Stimulated activated CD4-positive, alpha-beta T cell treated with anti-CD3 and anti-CD28 coated beads, Interleukin-2, amount 100 ng/mL, for 48 hours (primary cell): ENCODE measurements around the gene SPINK1.
"Not testable (repeated sequence)": the region's sequence is repeated elsewhere in the genome, so short reads cannot be mapped to it uniquely, and the experiment has no call there.

ENCODE experiments used
- DNase-seq, 2 donors: peaks; one replicate each; pipeline ENCODE4 v3.0.0-alpha.2; 2020

SPINK1 gene

DNA sequence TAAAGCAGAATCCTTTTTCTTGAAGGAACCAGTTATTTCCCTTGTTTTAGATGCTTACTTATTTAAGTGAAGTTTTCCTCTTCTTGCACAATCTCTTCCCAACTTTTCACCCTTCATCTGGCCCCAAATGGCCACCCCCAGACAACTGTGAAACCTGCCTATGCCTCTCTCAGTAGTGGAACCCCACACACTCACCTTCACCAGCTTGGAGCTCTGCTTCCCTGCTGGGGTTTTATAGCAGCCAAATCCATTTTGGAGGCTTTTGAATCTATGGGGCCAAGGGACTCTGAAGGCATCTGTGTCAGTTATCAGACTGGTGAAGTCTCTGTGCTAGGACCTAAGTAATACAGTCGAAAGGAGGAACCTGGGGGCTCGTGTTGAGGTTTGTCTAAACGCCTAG is 22.9 kb upstream of the SPINK1 start:
- DNase-seq, result no peak

DNA sequence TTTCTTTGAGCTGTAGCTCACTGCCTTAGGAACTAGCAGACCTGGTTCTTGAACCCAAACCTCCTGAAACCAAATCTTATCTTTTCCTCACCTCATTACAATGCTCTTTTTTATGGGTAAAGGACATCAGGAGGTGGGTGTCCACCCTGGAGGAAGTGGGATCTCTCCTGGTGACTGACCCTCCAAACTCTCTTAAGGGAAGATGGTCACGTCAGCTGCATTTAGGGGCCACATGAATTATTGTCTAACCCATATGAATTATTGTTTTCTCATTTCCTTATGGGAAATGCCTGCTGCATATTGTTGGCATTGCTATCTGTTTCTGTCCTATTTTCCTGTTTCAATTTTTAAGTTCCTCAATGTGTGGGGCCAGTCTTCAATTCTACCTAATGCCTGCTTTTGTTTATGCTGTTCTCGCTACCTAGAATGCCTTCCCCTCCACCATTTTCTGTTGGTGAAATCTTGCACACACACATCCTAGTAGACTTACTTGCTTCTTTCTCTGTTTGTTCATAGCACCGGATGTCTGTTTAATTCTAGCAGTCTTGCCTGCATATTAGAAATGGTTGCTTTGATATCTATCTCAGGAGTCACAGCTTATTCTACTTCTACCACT is 22.0 kb upstream of the SPINK1 start:
- no peak for DNase-seq

DNA sequence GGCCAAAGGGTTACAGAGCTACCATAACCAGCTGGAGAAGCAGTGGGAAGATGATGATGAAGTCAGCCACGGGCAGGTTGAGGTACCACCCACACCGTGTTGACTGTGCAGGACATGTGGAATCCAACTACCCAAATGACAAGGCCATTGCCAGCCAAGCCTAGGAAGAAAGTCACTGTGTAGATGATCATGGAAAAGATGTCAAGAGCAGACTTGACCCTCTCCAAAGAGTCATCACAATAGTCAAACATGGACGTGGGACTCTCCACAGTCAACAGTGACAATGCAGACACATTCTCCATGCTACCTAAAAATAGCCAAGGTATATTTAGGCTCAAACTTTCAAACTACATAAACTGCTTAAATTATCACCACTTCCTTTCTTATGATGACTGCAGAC is 20.9 kb upstream of the SPINK1 start:
- no peak for DNase-seq

DNA sequence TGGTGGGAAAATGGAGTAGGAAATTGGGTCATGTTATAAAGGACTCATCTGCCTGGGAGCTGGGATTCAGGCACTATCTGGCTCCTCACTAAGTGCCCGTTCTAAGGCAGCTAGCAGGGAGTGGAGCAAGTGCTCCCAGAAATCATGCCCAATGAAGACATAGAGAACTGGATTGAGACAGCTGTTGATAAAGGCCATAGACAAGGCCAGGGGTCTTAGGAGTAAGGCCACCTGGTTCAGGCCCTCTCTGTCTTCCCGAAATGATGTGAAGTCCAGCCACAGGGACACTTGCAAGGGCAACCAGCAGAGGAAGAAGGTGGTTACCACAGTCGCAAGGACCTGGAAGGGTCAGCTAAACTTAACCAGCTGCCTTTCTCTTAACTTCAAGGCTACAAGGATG is 20.1 kb upstream of the SPINK1 start:
- no peak for DNase-seq

DNA sequence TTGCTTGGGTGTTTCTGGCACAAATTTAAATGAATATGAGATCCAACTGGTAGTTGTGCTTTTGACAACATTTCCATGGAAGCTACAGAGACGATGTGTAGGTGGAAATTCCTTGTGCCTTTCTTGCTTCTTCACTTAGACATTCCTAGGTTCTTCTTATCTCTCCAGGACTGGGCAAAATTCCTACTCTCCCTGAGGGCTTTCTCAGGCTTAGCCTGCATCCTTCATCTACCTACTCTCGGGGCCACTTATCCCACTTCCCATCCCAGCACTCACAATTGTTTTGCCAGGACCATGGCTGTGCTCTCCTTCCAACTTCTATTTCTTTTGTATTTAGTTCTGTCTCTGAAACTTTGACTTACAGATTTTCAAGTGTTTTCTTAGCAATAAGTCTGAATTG is 17.8 kb upstream of the SPINK1 start:
- no peak for DNase-seq

DNA sequence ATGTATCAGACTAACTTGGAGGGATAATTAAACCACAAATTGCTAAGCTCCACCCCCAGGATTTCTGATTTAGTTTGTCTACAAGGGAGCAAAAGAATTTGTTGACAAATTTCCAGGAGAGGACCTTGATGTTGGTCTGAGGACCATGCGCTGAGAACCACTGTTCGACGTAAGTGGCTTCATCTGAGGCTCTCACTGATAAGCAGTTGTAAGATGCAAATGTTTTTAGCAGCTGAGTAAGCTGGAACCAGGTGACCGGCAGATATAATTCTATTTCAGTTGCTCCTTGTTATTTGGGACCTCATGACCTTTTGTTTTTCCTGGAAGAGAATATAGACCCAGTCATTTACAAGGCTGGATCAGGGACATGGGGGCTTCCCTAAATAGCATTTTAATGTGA is 14.1 kb upstream of the SPINK1 start:
- no peak for DNase-seq

DNA sequence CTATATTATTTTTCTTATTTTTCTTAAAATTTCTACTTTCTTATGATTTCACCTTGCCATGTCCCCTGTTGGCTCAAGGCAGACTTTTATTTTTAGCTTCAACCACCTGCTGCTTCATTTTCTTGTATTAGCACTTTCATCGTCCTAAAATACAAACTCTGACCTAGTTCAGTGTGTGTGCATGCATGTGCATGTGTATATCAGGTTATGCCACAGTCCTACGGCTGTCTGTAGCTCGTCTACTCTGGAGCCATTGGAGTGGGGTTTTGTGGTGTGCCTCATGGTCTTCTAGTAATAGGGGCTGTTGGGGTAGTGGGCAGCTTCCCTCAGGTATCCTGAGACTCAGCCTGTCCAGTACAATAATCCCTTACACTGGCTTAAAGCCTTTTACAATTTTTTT is 13.4 kb upstream of the SPINK1 start:
- no peak for DNase-seq

DNA sequence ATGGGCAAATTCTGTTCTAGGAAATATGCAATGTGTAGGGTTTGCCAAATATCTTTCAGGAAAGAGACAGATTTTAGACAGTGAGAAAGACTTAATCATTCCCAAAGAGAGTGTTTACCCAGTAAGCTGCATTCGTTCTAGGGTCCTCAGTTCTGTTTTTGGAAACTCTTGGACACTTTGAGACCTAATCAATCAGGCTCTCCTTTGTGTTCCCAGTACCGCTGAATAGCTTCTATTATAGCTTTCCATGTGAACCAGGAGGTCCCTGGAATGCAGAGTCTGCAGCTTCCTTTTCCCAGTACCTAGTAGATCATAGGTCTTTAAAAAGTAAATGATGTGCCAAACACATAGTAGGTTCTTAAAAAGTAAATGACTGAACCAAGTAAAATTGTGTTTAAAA is 11.4 kb upstream of the SPINK1 start:
- DNase-seq, result no peak

DNA sequence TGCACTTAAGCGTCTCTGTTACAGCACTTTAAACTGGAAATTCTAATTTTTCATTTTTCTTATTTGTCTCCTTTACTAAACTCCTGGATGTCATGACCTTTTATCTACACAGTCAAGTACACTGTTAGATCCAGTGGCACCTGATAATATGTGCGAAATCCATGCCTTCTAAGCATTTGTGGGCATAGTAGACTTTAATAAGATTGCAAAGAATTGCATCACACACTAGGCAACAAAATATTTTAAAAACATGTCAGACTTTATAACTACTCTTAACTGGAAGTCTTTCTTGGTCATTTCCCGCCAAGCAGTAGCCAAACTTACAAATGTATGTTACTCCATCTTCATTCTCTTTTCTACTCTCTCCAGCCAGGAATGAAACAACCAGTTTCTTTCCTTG is 5.0 kb upstream of the SPINK1 start:
- no peak for DNase-seq

DNA sequence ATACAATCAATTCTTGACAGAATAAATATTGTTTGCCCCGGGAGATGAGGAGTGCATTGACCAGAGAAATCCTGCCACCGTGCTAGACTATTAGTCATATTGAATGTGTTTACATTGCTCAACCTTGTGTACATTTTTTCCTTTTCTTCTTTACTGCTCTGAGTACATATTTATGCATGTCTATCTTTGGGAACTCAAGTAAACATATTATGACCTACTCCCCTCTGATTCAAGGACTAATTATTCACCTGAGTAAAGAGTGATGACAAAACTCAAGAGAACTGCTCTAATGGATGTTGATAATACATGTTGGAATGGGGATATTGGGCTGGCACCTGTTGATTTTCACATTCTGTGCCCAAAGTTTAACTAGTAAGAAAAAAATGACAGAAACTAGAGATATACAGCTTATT is 3.9 kb upstream of the SPINK1 start:
- no peak for DNase-seq

DNA sequence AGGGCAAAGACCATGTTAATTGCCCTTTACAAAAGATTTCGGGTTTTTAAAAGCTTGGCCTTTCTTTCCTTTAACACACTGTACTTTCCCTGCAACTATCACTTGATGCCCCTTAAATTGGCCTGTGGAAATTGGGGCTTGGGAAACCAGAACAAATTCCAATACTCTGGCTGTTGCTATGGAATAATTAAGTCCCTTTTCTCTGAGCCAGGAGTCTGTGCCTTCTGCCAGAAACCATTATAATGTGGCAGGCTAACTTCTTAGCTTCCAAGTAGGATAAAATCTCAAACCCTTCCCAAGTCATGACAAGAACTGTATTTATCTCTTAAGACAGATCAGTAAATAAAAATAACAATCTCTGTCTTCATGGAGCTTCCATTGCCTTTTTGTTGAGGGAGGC is 1.1 kb upstream of the SPINK1 start:
- DNase-seq, result no peak

DNA sequence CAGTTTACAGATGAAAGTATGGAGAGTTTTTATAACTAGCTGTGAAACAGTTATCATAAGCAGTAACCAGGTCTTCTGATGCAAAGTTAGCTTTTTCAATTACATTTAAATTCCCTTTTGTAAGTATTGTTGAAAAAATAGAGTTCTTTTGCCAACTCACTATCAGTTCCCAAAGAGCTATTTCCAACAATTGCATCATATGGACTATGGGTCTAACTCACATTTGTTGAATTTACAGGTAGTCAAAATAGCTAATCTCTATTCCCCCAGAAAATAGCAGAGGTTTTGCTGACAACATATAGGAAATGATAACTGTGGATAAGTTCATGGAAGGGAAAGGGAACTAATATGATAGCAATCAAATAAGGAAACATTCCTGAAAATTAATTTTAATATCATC is 1.4 kb downstream of the SPINK1 start:
- no peak for DNase-seq

DNA sequence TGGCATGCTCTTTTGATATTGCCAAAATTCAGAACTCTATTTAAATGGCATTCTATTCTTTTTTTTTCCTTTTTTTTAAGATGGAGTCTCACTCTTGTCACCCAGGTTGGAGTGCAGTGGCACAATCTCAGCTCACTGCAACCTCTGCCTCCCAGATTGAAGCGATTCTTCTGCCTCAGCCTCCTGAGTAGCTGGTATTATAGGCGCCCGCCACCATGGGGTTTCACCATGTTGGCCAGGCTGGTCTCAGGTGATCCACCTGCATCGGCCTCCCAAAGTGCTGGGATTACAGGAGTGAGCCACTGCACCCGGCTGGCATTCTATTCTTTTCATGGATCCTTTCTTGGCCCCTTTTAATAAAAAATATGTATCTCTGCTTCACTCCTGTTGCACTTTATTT is 4.5 kb downstream of the SPINK1 start:
- not testable (repeated sequence) for DNase-seq

DNA sequence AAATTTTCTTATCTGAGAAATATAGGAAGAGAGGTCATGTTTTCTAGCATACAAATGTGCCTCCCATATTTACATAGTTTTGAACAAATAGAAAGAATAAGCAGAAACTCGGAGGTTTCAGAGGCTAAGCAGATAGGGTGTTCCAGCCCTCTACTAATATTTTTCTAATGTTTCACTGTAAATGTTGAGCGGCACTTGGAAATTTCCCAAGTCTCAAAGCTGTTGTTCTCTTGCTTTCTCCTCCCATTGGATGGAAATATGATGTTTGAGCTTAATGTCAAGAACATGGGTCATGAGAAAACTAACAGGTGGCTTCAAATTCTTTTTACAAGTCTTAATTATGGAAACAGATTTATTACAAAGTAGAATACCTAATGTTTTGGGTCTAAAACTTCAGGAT is 5.1 kb downstream of the SPINK1 start:
- no peak for DNase-seq

DNA sequence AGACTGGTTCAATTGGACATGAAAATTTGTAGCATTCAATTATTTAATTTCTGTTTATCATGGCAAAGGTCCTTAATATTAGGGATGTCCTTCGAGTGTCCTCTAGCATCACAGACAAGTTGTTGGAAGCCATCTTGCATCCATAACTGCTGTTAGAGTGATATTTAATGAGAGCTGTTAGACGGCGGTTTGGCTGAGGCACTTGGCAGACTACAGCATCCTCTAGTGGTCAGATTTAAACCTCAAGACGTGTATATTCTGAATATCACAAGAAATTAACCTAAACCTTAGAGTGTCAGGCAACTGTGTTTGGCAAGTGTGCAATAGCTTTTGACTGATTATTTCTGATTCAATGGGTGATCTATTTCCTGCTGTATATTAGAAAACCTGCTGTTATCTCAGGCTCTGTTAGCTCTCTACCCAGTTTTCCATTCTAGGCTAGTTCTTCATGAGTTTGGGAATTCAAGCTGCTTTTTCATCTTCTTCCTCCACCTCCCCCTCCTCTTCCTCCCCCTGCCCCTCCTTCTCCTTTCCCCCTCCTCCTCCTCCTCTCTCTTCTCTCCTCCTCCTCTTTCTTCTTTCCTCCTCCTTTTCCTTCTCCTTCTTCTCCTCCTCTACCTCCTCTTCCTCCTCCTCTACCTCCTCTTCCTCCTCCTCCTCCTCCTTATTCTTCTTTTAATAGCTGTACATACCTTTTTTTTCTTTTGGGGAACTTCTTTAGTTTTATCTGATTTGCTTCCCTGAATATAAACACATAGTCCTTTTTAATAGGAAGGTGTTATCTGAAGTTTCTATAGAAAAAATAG is 8.6 kb downstream of the SPINK1 start:
- peak; percentile 4 to 11 for DNase-seq

DNA sequence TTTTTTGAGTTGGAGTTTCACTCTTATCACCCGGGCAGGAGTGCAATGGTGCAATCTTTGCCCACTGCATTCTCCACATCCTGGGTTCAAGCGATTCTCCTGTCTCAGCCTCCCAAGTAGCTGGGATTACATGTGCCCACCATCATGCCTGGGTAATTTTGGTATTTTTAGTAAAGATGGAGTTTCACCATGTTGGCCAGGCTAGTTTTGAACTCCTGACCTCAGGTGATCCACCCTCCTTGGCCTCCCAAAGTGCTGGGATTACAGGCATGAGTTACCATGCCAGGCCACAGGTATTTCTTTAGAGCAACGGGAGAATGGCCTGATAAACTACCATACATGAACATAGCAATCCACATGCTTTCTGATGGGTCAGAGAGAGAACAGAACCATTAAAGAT is 9.2 kb downstream of the SPINK1 start:
- DNase-seq, result not testable (repeated sequence)

DNA sequence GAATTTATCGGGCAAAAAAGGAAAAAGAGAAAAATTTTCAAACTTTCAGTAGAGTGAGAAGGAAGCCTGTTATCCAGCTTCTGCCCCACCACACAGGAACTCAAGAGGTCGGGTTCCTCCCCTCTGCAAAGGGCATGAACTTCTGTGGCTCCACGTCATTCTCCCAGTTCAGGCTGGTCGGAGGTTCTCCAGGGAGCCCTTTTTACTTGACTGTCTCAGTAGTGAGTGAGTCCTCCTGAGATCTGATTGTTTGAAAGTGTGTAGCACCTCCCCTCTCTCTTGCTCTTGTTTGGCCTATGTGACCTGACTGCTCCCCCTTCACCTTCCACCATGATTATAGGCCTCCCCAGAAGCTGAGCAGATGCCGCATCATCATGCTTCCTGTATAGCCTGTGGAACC is 9.7 kb downstream of the SPINK1 start:
- no peak for DNase-seq

DNA sequence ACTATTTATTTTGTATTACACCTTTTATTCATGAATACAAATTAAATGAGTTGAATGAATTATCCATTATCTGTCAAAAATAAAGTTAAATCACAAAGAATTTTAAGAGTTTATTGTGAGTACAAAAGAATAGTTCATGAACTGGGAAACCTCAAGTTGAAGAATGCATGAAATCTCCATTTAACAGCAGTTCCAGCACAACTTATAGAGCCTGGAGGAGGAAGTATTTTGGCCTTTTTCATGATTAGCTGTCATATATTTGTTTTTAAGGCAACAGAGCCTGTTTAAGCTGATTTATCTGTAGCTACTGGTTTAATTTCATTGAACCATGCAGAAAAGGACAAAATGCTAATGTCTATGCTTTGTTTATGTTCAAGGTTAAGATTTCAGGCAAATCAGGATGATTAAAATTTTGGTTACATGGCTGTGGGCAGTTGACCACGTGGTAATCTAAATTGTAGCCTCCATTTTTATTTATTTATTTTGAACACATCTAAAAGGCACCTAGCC is 12.2 kb downstream of the SPINK1 start:
- DNase-seq, result no peak

DNA sequence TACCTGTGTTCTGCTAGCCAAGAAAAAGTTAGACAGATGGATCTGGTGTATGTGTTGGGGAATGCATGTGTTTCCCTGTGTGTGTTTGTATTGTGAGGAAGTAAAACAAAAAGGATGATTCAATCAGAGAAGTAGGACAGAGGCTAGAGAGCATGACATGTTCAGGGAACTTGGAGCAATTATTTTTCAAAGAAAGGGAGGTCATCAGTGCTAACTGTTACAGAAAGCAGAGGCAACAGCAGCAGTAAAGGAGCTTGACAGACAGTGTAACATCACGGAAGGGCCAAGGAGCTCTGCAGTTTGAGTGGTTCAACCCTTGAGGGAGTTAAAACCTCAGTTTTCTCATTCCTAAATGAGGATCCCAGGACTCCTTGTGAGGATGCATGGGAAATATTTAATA is 13.2 kb downstream of the SPINK1 start:
- DNase-seq, result no peak

DNA sequence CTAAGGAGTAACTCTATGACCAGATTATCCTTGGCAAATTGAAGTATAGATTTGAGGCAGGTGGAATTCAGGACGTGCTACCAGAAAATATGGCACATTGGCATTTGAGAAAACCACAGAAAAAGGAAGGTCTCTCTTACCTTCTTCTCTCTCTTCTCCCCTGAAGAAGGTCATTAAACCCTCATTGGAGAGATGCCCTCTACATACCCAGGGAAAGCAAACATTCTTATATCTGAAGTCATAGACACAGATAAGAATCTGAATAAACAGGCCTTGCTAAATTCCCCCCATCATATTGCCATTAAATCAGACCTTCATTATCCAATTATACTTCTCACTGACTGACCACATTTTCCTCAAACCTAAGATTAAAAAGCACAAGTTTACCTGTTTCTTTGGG is 17.8 kb downstream of the SPINK1 start:
- DNase-seq, result no peak

DNA sequence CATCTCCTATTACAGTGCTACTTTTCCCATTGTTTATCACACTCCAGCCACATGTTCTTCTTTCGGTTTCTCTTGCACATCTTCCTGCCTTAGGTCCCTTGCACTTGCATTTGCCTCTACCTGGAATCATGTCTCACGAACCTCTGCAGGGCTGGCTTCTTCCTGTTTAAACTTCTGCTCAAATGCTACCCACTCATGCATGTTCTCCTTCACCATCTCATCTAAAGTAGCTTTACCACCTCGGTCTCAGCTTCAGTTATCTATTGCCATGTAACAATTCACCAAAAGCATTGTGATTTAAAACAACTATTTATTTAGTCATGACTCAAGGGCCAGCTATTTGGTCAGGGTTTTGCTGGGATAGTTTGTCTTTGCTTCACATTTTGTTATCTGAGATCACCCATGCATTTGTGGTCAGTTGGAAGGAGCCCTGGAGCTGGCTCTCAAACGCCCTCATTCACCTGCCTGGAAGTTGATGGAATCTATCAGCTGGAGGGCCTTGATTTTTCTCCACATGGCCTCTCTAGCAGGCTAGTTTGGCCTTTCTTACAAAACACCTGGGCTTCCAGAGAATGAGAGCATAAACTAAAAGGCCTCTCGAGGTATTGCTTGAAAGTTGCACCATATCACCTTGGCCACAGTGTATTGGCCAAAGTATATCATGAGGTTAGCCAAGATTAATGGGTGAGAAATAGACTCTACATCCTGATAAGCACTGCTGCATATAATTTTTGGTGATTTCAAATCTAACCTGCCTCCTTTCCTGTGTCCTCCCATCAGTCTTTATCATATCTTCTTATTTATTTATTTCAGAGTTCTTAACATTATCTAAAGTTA is 21.4 kb downstream of the SPINK1 start:
- no peak for DNase-seq

DNA sequence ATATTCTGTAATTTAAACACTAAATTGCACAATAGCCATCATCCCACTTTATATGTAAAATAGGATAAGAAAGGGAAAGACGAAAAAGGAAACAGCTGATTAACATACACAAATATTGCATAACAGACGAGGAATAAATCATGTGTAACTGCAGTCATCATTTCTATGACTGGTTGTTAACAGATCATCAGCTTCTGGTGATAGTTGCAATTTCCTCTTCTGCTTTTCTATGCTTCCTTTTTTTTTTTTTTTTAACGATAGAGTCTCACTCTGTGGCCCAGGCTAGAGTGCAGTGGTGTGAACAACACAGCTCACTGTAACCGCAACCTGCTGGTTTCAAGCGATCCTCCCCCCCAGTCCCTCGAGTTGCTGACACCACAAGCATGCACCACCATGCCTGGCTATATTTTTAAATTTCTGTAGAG is 26.4 kb downstream of the SPINK1 start:
- peak in 1 of 2 donors; percentile 2 for DNase-seq

DNA sequence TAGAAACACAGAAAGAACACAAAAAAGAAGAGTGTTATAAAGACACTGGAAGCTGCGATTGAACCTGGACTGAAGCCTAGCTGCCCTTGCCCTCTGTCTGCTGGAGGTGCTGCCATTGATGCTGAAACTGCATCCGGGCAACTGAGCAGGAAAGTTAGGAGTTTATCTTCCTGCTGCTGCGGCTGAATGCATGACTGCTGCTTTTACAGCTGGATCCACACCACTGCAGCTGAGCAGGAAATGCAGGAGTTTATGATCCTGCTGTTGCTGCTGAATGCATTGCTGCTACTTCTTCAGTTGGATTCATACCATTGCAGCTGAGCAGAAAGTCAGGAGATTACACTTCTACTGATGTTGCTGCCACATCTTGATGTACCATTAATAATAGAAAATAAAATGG is 27.1 kb downstream of the SPINK1 start:
- DNase-seq, result no peak

DNA sequence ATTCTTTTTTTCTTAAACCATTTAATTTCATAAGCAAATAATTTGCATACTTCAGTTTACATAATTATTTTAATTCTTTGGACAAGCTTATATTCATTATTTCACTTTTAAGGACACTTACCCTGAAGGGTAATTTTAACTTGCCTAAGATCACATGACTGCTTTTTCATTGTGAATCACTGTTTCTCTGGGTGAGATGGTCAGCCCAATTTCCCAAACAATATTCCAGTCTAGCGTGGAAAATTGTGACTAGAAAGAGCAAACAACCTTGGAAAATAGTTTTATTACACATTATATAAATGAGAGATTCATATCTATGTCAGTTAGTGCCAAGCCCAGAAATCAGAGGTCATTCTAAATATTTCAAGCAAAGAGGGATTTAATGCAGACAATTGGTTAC is 27.5 kb downstream of the SPINK1 start:
- DNase-seq, result no peak
